Spleen (tissue), 11 donors: ENCODE results near the gene ASB10. TPM values are rescaled to one million over a fixed set of nuclear protein-coding genes. Genes with fewer than 3 reads are reported as not detected.

Source experiments
- DNase-seq: peaks from one replicate; pipeline ENCODE4 v3.0.0-alpha.2; 2020
- H3K27ac ChIP-seq, 8 donors: fragments of 200-600 bp; sonication (generic) in 7 of 8; 1 replicate in 4 of 8; 2 replicates in 4 of 8; pipeline versions ENCODE4 v1.5.0 to v1.8.0; 2016 to 2021; ENCODE audit warnings: inconsistent platforms in 4 of 8, mild to moderate bottlenecking in 4 of 8, moderate library complexity in 1 of 8
- H3K27me3 ChIP-seq, 7 donors: fragments of 200-600 bp; sonication (generic) in 6 of 7; replicated peaks in 1 of 7; 1 replicate in 4 of 7; 2 replicates in 3 of 7; pipeline versions ENCODE4 v1.5.0 to v1.8.0; 2016 to 2021; ENCODE audit warnings: inconsistent platforms in 3 of 7, mild to moderate bottlenecking in 1 of 7
- H3K36me3 ChIP-seq, 6 donors: fragments of 200-600 bp; sonication (generic) in 5 of 6; 1 replicate in 4 of 6; 2 replicates in 2 of 6; pipeline versions ENCODE4 v1.5.0 to v1.8.0; 2016 to 2021; ENCODE audit warnings: inconsistent platforms in 2 of 6
- H3K4me1 ChIP-seq, 6 donors: fragments of 200-600 bp; sonication (generic) in 5 of 6; 1 replicate in 3 of 6; 2 replicates in 3 of 6; pipeline versions ENCODE4 v1.5.0 to v1.8.0; 2016 to 2021; ENCODE audit warnings: inconsistent platforms in 3 of 6
- H3K4me3 ChIP-seq, 8 donors: fragments of 200-600 bp; sonication (generic) in 7 of 8; 1 replicate in 4 of 8; 2 replicates in 4 of 8; pipeline versions ENCODE4 v1.5.0 to v1.8.0; 2016 to 2021; ENCODE audit warnings: inconsistent platforms in 4 of 8, mild to moderate bottlenecking in 4 of 8, moderate library complexity in 2 of 8
- H3K9me3 ChIP-seq, 8 donors: fragments of 200-600 bp; sonication (generic) in 7 of 8; 1 replicate in 4 of 8; 2 replicates in 4 of 8; pipeline versions ENCODE4 v1.5.0 to v1.8.0; 2016 to 2021; ENCODE audit warnings: inconsistent platforms in 4 of 8
- POLR2A ChIP-seq, 3 donors: fragments of 450-650 bp; IDR thresholded peaks; one replicate each; pipeline ENCODE4 v1.5.1; 2017; ENCODE audit warnings: antibody characterized with exemption in 3 of 3, mild to moderate bottlenecking in 1 of 3
- POLR2AphosphoS5 ChIP-seq, 3 donors: sonication (generic); formaldehyde crosslinking; IDR thresholded peaks; one replicate each; pipeline ENCODE4 v1.5.1; 2017; ENCODE audit warnings: antibody characterized with exemption in 3 of 3
- WGBS, 5 donors: extraction: QIAGEN DNeasy Blood & Tissue Kit in 3 of 5; methylation state at CpG; one replicate each; pipeline versions ENCODE4 v1.1.5 to v1.1.7; 2013 to 2018; 5-methylcytosine and 5-hydroxymethylcytosine counted together
- intact Hi-C: fragments of 100-400 bp; cut with DNase I; formaldehyde crosslinking; loops from one replicate; pipeline ENCODE4 v1.15.0; 2023; ENCODE audit warnings: low total_unique reads
- polyA plus RNA-seq, 3 donors: library from polyadenylated mRNA; stranded (reverse); fragments of 200-250 nt; gene quantifications; one replicate each; pipeline ENCODE4 v1.2.1, GENCODE V29; 2013
- total RNA-seq, 7 donors: library from RNA; depleted of rRNA in 3 of 7; stranded (reverse); fragments of >200 nt in 3 of 7; fragmentation: NEBNext Ultra II Directional in 4 of 7; extraction: Animal tissue kit (Norgen Biotek cat#: 25700) in 4 of 7; gene quantifications; one replicate each; pipeline versions ENCODE4 v1.1.0 to v1.2.1, GENCODE V29; 2016 to 2021
- TF ChIP-seq, protein P1 (sequence below), 11 experiments: fragments of 200-600 bp in 7 of 11; fragments of 450-650 bp in 4 of 11; sonication (generic) in 4 of 11; IDR thresholded peaks in 8 of 11; conservative IDR thresholded peaks in 3 of 11; 1 replicate in 7 of 11; 2 replicates in 4 of 11; pipeline versions ENCODE4 v1.4.0 to v1.8.0; 2016 to 2021; ENCODE audit warnings: antibody characterized with exemption in 11 of 11, inconsistent platforms in 4 of 11, mild to moderate bottlenecking in 1 of 11
- donor health status: healthy with polysubstance abuse.
- donor health status: DM: no; HTN: no; CAD: no; lungs with moderate emphysema.
- donor health status: DM: no; HTN: no; CAD: no.
- donor health status: Bipolar disorder and iron deficiency.
- donor health status: healthy.
- donor health status: DM: no; HTN: no; CAD: no.
- donor health status: DM: yes; HTN: yes; CAD: no.

Gene ASB10
- total and polyA plus RNA-seq, 10 donors = not detected

DNA sequence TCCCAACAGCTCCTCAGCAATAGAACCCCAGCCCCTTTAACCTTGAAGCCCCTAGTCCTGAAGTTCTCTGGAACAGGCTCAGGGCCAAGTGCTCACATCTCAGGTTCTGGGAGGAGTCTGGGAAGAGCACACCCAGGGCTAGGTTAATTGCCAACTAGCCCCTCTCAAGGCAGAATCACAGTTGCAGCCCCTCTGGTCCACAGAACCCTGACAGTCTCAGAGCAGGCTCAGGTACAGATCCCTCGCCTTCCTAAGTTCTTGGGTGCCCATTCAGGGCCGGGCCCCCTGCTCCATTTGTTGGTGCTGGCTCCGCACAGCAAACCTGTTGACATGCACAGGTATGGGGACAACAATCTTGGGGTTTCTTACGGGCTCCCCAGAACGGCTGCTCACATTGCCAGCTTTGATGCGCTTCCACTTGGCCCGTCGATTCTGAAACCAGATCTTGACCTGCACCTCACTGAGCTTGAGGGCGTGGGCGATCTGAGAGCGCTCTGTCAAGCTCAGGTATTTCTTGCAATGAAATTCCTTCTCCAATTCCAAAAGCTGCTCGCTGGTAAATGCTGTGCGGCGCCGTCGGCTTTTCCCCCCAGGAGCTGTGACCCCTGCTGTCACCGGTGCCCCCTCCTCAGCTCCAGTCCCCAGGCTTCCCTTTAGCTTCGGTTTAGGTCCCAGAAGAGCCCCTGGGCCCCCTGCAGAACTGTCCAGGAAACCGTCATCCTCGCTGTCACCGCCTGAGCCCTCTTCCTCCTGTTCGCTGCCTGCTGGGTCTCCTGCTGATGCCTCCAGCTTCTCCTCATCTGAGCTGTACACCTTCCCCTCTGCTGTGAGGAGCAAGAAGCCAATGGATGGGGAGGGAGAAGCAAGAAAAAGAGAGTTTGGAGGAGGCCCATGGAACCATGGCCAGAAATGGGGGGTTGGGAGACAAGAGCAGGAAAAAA is 38.5 kb downstream of the ASB10 start:
- Histone ChIP-seq H3K36me3 (peaks cover 0 to 19% (median 10%) of the 10 kb centered on the region in 6 donors), H3K4me3 (no peak overlapping the region), H3K27me3 (peaks cover 0 to 53% (median 19%) of the 10 kb centered on the region in 7 donors), H3K4me1 (no peaks in the 10 kb centered on the region), H3K27ac (no peak overlapping the region), H3K9me3 (no peaks in the 10 kb centered on the region)
- intact Hi-C loops = no loop called here
- WGBS, 5 donors = 57 to 64% (median 61%) methylated on average over 19 to 22 of the region's 22 CpGs
- TF ChIP-seq, protein P1, sequence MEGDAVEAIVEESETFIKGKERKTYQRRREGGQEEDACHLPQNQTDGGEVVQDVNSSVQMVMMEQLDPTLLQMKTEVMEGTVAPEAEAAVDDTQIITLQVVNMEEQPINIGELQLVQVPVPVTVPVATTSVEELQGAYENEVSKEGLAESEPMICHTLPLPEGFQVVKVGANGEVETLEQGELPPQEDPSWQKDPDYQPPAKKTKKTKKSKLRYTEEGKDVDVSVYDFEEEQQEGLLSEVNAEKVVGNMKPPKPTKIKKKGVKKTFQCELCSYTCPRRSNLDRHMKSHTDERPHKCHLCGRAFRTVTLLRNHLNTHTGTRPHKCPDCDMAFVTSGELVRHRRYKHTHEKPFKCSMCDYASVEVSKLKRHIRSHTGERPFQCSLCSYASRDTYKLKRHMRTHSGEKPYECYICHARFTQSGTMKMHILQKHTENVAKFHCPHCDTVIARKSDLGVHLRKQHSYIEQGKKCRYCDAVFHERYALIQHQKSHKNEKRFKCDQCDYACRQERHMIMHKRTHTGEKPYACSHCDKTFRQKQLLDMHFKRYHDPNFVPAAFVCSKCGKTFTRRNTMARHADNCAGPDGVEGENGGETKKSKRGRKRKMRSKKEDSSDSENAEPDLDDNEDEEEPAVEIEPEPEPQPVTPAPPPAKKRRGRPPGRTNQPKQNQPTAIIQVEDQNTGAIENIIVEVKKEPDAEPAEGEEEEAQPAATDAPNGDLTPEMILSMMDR (IDR thresholded peaks at IDR 0.05 in 8 of 11, conservative IDR thresholded peaks at IDR 0.05 in 3 of 11) = no peak
- TF ChIP-seq POLR2A (IDR thresholded peaks at IDR 0.05) = no peak
- TF ChIP-seq POLR2AphosphoS5 (IDR thresholded peaks at IDR 0.05) = no peak
- no peak for DNase-seq

DNA sequence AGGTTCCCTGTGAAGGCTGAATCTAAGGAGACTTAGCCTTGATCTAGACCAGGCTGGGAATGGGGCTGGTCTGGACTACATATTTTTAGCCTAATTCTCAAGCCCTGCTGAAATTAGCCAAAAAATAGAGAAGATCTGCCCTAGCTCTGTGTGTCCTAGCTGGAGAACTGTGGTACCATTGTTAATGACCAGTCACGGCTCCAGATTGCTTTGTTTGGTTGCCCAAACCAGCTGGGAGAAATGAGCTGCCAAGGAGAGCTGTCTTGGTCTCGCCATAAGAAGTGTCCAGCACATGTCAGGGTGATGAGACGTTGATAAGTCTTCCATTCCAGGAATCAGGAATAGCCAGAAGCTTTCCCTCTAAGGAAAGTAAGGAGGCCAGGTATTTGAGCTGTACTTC is 40.3 kb downstream of the ASB10 start:
- DNase-seq = no peak
- H3K27ac ChIP-seq = no peak overlapping the region
- no peaks in the 10 kb centered on the region for H3K9me3 ChIP-seq
- 74 to 85% (median 80%) methylated on average over 3 of the region's 3 CpGs for WGBS, 5 donors
- no peaks in the 10 kb centered on the region for H3K4me1 ChIP-seq
- H3K36me3 ChIP-seq = peaks cover 0 to 37% (median 22%) of the 10 kb centered on the region in 6 donors
- TF ChIP-seq POLR2AphosphoS5 (IDR thresholded peaks at IDR 0.05) (no peak), POLR2A (IDR thresholded peaks at IDR 0.05) (no peak)
- TF ChIP-seq, protein P1 (IDR thresholded peaks at IDR 0.05 in 8 of 11, conservative IDR thresholded peaks at IDR 0.05 in 3 of 11) = no peak
- H3K4me3 ChIP-seq = no peak overlapping the region
- intact Hi-C loops = no loop called here
- H3K27me3 ChIP-seq = peaks cover 0 to 35% (median 3%) of the 10 kb centered on the region in 7 donors

DNA sequence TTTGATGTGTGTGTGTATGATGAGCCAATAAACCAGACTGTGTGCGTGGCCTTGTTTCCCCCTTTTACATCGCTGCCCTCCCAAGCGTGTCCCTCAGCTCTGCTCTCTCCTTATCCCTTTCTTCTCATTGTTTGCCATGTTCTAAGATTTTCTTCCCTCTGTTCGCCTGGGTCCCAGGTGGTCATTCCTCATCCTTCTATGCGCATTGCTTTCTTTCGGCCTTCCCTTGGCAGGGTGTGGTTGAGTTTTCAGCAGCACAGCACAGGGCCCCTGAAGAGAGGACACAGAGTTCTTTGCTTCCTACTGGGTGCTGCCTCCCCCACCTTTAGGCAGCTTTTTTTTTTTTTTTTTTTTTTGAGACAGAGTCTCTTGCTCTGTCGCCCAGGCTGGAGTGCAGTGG is 42.7 kb downstream of the ASB10 start:
- Histone ChIP-seq H3K27me3 (peaks cover 0 to 13% (median 0%) of the 10 kb centered on the region in 7 donors), H3K9me3 (no peaks in the 10 kb centered on the region), H3K36me3 (peaks cover 0 to 61% (median 27%) of the 10 kb centered on the region in 6 donors), H3K4me3 (no peak overlapping the region), H3K27ac (no peak overlapping the region), H3K4me1 (no peaks in the 10 kb centered on the region)
- TF ChIP-seq, protein P1 (IDR thresholded peaks at IDR 0.05 in 8 of 11, conservative IDR thresholded peaks at IDR 0.05 in 3 of 11) = no peak
- no peak for TF ChIP-seq POLR2AphosphoS5 (IDR thresholded peaks at IDR 0.05)
- no peak for TF ChIP-seq POLR2A (IDR thresholded peaks at IDR 0.05)
- intact Hi-C loops = no loop called here
- DNase-seq = no peak
- WGBS, 5 donors = 94 to 97% (median 96%) methylated on average over 7 of the region's 7 CpGs
